Right kidney (tissue), 1 donor: ENCODE data around the gene LRRC8C.
"Not testable (repeated sequence)": the region's sequence is repeated elsewhere in the genome, so short reads cannot be mapped to it uniquely, and the experiment has no call there.

Experiments
- DNase-seq: peaks from one replicate; pipeline ENCODE4 v3.0.0-alpha.2; 2016

The LRRC8C gene

DNA sequence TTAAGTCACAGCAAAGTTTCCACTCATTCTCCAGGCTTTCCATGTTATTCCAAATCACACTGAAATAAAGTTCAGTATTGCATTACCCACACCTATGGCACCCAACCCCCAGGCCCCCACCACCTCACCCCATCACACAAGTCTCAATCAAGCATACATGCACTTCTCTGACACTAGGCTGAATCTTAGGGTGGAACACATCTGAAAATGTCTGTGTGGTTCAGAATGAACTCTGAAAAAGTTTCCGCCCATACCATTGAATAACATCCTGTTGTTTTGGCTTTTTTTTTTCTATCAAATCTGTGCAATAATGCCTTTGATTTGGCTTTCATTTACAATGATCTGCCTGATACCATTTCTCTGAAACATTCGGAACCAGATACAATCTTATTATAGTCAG lies 25.8 kb upstream of the LRRC8C start:
- DNase-seq = no peak

DNA sequence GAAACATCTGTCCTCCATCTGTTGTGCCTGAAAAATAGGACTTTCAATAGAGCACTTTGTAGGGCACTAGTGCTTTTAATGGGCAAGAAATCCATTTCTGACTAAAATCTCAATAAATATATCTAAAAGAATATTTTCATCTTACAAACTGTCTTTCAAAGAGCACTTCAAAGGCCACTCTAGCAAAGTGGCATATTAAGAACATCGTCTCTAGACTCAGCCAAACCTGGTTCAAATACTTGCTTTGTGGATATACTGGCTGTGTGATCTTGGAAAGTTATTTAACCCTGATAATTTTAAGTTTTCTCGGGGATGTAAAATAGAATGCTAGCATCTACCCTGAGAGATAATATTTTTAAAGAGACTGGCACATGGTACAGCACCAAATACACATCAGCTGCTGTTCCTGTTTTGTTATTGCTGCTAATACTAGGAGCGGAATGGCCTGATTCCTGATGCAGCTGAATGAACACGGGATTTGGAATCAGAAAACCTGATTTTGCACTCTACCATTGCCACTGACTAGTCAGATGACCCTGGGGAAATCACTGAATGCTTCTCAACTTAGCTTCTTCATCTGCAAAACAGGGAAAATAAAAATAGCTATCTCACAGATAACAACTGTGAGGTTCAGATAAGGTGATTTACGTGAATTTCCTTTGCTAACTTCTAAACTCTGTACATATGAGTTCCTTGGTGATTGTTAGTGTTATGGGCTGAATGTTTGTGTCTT lies 25.2 kb upstream of the LRRC8C start:
- DNase-seq = no peak

DNA sequence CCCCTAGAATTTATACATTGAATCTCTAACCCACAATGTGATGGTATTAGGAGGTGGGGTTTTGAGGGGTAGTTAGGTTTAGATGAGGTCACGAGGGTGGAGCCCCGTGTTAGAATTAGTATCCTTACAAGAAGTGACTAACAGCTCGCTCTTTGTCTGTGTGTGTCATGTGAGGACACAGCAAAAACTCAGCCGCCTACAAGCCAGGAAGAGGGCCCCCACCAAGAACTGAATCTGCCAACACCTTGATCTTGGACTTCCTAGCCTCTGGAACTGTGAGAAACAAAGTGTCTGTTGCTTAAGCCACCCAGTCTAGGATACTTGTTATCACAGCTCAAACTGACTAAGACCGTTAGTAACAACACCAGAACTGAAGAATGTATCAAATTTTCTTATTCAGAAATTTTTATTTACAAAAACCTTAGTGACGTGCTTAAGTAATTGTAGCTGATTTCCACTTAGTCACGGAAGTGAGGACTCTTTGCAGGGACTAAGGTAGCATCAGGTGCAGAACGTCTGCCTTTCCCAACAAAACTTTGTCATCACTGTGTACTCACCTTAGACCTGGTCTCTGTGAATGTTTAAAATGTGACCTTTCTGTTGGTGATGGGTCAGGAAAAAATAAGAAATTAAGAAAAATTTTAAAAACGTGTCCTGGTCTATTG lies 24.5 kb upstream of the LRRC8C start:
- no peak for DNase-seq

DNA sequence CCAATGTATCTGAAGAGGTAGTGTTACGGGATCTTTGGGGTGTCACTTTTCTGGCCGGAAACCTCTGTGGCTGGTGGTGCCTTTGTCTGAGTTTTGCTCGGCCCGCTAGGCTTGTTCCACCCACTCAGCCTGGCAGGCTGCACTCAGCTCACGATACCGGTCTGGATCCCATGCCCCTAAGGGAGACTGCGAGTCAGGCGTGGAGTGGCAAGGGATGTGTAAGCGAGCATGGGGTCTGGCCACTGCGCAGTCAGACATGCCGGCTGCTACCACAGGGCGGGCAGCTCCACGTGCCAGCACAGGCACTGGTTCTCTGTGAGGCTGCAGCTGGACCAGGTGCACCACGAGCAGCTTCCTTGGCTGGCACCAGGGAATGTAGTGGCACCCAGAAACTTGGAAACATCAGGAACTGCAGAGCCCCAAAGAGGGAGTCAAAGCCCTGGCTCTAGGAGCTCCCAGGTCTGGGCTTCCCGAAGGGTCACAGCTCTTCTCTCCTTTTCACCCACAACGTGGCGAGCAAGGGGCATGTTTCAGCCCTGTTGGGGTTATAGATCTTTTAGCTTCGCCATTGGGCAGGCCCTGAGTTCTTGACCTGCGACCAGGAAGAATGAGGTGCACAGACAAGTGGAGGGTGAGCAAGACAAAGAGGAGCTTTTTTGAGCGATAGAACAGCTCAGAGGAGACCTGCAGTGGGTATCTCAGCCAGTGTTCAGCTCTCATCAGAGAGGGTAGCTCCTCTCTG lies 23.8 kb upstream of the LRRC8C start:
- no peak for DNase-seq

DNA sequence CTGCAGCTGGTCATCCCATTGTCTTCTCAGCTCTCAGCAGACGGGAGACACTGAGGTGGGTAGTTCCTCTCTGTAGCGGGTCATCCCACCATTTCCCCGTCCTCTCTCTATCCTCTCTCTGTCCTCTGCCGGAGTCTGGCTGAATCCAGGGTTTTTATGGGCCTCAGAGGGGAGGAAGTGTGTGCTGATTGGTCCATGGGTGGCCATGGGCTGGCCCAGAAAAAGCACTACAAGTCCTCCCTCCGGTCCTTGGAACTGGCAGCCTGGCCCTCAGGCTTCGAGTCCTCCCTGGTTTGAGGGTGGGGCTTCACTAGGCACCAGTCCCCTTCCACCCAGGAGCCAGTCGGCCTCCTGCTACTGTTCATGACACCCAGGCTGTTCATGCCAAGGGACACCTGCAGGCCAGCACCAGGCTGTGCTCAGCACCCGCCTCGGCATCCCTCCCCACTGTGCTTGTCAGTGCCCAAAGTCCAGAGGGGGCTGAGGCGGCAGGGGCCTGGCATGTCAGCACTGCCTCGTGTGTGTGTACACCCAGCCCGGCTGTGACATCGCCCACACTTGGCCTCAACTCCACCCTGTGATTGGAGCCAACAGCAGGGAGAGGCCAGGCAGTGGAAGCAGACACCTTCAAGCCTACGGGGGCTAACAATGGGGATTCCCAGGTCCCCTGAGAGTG lies 23.0 kb upstream of the LRRC8C start:
- no peak for DNase-seq

DNA sequence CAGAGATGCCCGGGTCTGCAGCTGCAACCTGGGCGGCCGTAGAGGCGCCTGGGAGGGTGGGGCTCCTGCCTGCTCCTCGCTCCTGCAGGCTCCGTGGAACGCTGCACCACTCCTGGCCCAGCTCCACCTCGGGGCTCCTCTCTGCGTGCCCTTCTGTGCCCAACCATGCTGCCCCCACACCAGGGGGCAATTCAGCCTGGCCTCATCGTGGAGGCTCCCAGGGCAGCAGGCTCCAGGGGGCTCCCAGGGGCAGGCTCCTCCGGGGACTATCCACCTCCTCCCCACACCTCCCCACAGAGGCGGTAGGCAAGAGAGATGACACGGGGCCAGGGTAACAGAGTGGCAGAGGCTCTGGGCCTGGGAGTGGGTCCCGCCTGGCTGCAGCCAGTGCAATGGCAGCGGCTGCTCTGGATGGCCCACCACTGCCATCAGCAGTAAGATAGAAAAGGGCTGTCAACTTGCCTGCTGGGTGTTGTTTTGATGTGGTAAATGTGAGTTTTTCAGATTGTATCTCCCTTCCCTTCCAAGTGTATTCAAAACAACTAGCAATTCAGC lies 22.4 kb upstream of the LRRC8C start:
- no peak for DNase-seq

DNA sequence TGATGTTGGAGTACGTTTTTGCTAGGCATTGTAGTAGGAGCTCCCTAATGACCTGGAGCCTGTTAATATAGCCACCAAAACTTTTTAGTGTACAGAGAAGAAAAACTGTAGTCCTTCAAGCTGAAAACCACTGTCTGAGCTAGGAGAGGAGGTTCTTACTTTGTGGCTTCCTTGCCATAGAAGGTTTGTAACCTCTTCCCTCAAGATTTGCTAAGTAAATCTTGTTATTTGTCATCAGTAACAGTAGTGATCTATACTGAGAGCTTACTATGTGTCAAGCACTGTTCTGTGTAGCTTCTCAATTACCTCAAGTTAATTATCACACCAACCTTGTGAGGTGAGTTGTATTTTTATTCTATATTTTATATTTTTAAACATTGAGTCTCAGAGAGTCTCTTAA lies 21.2 kb upstream of the LRRC8C start:
- DNase-seq = no peak

DNA sequence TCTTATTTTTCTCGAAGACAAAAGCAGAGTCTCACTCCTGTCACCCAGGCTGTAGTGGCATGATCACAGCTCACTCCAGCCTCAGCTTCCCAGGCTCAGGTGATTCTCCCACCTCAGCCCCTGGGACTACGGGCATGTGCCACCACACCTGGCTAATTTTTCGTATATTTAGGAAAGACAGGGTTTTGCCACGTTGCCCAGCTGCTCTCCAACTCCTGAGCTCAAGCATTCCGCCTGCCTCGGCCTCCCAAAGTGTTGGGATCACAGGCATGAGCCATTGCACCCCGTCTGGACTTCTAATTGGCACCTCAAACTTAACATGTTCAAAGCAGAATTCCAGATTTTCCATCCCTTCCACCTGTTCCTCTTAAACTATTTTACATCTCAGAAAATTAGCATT lies 19.0 kb upstream of the LRRC8C start:
- DNase-seq = no peak

DNA sequence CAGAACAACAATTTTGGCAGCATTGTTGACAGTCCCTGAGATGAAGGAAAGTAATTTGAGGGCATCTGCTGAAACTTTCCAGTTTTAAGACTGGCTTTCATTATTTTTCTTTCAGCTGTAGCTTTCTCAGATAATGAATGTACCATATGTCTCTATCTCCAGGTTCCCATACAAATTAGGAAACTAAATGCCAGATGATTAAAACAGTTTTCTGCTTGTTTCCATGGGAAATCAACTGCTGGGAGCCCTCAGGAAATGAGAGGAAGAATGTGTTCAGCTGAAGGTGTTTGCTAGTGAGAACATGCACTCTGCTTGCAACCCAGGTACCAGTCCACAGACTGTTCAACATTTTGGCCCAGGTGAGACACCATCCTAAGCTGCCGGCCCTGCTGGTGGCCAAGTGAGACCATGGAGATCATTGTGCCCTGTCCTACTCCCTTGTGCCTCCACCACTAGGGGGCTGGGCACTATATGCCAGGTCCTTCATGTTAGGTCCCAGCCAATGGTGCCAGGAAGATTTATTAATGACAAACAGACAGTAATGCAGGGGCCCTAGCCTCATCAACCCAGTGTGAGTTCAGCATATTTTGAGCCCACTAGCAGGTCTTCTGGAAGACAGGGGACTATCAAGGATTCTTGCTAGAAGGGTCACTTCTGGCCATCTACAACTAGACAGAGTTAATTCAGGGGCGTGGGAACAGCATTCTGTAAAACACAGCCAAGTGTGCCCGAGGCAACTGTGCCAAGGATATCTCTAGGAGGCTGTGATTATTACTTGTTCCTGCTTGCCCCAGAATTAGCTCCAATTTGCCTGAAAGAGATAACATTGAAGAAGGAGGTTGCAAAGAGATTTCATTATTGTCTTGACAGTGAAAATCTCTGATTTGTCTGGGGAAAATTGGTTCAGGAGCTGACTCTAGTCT lies 17.0 kb upstream of the LRRC8C start:
- DNase-seq = no peak

DNA sequence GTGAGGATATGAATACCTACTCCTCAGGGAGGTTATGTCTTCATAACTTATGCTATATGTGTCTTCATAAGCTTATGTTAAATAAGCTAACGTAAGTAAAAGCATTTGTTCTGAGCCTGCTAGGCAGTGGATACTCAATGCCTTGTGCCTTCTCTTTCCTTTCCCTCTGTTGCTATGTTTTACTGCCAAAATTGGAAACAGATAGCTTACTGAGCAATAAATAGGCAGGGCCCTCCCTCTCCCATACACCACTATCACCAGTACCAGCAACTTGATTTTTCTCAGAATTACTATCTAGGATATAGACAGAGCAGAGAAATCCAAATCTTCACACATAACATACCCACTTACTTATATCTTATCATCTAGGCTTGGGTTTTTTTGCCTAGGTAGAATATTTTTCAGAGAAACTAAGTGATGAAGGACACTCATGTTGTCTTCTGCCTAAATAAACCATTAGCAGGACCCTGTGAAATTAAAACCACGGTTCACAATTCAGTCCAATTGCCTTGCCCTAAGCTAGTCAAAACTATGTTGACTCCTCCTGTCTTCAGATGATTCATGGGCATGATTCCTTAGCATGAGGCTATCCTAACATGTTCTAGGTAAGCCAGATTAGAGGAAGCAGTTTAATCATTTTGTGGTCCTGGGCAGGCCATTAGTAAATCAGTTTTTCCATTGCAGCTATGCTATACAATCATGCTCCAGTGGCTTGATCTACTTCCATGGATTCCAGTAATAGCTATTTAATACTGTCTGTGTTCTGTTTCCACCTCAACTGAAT lies 15.9 kb upstream of the LRRC8C start:
- no peak for DNase-seq

DNA sequence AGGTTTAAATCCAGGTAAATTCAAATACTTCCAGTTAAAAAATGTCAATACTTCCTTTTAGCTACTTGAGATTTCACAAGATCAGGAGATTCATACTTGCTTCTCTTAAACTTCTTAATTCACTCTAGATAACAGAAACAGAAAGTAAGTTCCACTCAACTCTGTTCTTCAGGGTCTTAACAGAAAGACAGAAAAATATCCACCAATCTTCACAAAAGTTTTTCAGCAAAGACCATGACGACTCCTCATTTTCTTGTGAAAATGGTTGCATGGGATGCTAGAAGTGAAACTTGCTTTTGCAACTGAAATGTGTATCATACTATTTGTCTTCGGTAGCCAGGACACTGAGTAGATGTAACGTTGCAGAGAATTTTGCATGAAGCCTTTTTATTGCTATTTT lies 12.3 kb upstream of the LRRC8C start:
- DNase-seq = no peak

DNA sequence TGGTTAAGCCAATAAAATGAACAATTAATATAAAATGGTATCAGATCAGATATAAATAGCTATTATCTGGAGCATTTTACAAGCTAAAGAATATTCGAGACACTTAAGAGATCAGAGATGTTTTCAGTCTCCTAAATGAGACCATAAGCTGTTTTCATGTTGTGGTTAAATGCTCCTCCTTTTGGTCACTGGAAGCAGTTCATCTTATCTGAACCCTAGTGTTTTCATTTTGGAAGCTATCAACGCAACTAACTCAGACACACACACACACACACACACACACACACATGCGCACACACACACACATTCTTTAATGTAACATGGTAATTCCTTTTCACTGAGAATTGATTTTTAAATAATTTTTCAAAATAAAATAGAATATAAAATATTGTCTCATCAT lies 10.0 kb upstream of the LRRC8C start:
- DNase-seq = no peak

DNA sequence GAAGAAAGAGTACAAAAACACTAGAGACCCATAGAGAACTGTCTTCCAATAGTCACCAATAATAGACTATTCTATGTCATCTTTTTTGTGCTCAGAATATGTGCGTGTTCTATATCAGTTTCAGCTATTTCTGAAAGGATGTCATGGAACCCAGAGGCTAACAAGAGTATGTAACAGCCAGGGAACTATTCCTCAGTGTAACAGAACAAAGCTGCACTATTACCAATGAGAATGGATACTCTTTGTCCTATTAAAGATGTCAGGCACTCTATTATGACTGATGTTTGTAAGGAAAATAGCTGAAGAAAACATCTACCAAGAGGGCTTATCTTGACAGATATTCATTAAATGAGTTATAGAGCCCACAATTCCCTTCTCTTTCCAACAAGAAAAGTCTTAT lies 8.6 kb upstream of the LRRC8C start:
- no peak for DNase-seq

DNA sequence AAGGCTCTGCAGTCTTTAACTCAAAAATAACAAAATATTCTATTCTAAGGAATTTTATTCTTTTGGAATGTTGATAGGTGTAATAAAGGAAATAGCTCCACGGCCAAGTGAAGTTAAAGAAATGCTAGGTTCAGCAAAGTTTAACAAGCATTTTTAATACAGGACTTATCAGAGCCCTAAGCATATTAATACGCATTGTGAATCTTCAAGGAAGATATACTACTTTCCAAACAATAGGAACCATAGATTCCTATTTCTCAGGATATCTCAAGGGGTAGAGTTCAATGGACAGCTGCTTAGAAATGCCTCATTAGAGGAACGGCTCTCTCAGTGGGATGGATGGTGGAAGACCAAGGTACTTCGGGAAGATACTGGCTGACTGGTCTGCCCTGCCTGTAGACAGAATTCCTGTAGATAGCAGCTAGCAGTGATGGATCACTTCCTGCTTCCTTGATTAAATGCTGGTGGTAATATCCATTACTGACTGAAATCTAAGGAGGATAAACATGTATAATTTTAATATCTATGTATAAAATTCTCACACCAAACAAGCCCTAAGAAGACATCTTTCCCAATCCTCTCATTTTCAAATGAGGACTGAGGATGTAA lies 8.1 kb upstream of the LRRC8C start:
- DNase-seq = no peak

DNA sequence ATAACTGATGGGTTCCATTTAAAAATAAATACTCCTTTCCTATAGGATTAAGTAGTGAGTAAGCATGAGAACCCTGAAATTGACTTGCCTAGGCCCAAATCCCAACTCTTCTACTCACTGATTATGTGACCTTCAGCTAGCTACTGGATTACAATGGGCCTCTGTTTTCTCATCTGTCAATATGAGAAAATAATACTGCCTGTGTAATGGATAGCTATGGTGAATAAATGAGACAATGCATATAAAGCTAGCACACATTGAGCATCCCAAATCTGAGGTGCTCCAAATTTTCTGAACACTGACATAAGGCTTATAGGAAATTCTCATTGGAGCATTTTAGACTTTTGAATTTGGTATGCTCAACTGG lies 5.3 kb upstream of the LRRC8C start:
- no peak for DNase-seq

DNA sequence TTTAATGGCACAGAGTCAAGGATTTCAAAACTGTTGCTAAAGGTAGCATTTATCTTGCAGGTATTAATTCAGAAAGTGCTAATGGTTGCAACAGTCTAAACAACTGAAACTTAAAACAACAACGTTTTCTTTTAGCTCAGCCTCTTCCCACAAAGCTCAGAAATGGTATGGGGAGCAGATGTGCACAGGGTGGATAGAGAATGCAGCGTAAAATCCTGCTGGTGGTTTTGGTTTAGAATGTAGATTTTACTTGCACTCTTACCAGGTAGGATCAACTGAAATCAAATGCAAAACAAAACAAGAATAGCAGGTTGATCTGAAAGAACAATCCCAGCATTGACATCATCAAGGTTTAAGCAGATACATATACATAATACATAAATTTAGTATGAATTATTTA lies 3.8 kb upstream of the LRRC8C start:
- DNase-seq = no peak

DNA sequence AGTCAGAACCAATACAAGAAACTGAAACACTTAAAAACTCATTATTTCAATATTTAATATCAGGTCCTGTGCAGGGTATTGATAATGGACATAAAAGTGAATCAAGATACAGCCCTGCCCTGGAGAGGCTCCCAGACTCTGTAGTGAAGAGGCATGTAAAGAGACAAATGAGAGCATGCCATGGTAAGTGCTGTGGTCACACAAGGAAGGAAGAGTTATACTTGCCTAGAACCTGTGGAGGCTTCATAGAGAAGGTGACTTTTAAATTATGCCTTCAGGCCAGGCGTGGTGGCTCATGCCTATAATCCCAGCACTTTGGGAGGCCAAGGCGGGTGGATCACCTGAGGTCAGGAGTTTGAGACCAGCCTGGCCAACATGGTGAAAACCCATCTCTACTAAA lies 3.3 kb upstream of the LRRC8C start:
- DNase-seq = not testable (repeated sequence)

DNA sequence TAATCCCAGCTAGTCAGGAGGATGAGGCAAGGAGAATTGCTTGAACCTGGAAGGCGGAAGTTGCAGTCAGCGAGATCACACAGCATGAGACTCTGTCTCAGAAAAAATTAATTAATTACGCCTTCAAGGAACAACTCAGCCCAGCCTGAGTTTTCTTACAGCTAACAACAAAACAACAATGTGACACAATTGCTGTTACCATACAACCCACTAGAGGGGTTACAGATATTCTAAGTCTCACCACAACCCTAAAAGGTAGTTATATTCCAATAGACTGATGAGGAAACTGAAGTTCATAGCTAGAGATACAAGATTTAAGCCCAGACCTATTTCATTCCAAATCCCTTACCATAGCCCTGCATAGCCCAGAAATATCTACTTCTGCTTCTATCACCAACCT lies 2.9 kb upstream of the LRRC8C start:
- DNase-seq = no peak

DNA sequence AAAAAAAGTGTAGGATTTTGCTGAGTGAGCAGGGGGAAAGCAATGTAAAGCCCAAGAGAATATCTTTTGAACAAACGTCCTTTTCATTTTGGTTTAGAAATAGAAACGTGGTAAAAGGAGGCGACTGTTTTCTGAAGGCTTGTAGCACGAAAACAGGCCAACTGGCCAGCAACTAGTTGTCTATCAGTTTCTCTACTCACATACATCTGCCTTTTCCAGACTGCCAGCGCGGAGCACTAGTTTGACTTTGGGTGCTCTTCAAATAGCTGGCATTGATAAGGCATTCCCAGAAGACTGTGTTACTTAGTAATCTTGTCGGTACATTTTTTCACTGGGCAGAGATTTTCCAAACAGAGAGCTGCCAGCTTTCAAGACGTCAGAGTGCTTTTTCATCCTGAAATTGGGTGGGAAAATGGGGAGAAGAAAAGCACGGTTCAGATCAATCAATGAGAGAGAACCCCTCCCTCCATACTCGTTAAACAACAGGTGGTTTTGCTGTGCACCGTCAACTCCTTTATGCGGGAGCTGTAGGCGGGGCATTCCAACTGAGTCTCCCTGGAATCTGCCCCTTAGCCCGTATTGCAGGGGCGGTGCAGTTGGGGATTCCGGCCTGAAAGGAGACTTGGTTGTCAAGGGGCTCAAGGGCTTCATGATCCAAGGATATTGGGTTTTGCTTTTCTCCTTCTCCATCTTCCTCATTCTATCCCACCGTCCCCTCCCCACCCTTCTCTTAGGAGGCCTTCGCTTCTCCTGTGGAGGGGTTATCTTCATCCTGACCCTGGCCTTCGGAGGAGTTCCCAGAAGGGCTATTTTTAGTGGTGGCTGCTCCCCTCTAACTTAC lies 884 bp upstream of the LRRC8C start:
- DNase-seq = no peak
